ENCODE data around the gene OTOG.

DNA sequence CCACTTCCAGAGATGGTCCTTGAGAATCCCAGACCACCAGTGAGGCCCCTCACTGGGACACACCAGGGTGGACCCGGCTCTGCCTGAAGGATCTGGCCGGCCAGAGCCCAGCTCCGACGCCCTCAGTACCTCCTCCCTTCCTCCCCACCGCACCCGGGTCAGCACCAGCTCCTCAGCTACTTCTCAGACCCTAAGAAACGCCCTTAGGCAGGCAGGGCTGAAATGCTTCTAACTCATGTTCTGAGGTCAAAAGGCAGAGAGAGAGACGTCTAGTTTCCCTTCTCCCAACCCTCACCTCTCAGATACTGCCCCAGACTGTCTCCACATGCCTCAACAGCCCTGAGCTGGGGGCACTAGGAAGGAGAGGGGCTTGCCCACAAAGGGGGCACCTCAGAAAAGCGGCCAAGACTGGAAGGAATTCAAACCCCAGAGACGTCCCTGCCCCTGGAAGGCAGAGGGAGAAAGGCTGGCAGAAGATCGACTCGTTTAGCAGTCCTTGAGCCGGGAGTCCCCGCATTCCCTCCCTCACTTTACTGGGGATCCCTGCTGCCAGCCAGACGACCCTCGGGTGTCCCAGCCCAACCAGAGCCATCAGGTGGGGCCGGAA is 3.4 kb upstream of the OTOG start:
- TF ChIP-seq, protein P1, sequence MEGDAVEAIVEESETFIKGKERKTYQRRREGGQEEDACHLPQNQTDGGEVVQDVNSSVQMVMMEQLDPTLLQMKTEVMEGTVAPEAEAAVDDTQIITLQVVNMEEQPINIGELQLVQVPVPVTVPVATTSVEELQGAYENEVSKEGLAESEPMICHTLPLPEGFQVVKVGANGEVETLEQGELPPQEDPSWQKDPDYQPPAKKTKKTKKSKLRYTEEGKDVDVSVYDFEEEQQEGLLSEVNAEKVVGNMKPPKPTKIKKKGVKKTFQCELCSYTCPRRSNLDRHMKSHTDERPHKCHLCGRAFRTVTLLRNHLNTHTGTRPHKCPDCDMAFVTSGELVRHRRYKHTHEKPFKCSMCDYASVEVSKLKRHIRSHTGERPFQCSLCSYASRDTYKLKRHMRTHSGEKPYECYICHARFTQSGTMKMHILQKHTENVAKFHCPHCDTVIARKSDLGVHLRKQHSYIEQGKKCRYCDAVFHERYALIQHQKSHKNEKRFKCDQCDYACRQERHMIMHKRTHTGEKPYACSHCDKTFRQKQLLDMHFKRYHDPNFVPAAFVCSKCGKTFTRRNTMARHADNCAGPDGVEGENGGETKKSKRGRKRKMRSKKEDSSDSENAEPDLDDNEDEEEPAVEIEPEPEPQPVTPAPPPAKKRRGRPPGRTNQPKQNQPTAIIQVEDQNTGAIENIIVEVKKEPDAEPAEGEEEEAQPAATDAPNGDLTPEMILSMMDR (IDR thresholded peaks at IDR 0.05) = no peak
- TF ChIP-seq ZFX (IDR thresholded peaks at IDR 0.05; ENCODE audit: borderline replicate concordance) = no peak

Data from 22Rv1 (cell line).